ENCODE data around the gene PEX16.

Gene PEX16

DNA sequence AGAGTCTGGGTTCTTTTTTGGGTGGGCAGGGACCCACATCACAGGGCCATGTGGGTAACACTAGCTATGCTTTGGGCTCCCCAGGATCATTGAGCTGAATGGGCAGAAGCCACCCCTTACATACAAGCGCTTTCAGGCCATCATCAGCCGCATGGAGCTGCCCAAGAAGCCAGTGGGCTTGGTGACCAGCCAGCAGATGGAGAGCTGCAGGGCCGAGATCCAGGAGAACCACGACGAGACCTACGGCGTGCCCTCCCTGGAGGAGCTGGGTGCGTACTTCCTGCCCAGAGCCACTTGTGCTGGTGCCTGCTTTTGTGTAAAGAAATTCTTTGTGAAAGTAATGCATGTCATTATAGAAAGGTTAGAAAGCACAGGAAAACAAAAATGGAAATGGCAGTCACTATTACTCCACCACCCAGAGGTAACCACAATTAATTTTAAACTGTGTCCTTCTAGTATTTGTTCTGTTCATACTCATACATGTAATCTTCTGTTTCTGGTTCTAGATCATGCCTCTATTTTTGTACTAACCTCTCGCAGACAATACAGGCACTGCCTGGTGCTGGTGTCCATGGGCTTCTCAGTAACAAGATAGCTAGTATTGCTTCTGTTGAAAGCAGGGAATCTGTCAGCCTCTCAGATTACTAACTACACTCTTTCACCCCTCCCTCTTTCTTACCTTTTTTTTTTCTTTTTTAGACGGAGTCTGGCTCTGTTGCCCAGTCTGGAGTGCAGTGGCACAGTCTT lies 56.7 kb downstream of the PEX16 start:
- no peak overlapping the region for H3K27ac ChIP-seq
- no peak for DNase-seq
- in situ Hi-C loops (cut with HindIII; ENCODE audit: low pct_ligation_motif_present, low sequenced_read_pairs), result no loop called here
- no peak overlapping the region for H3K4me3 ChIP-seq (ENCODE audit: low read depth, low read length)
- TF ChIP-seq, protein P1, sequence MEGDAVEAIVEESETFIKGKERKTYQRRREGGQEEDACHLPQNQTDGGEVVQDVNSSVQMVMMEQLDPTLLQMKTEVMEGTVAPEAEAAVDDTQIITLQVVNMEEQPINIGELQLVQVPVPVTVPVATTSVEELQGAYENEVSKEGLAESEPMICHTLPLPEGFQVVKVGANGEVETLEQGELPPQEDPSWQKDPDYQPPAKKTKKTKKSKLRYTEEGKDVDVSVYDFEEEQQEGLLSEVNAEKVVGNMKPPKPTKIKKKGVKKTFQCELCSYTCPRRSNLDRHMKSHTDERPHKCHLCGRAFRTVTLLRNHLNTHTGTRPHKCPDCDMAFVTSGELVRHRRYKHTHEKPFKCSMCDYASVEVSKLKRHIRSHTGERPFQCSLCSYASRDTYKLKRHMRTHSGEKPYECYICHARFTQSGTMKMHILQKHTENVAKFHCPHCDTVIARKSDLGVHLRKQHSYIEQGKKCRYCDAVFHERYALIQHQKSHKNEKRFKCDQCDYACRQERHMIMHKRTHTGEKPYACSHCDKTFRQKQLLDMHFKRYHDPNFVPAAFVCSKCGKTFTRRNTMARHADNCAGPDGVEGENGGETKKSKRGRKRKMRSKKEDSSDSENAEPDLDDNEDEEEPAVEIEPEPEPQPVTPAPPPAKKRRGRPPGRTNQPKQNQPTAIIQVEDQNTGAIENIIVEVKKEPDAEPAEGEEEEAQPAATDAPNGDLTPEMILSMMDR (IDR thresholded peaks at IDR 0.05; ENCODE audit: low read depth, low read length, missing control alignments), result no peak
- peaks cover 24% of the 10 kb centered on the region for H3K36me3 ChIP-seq (replicated peaks)
- H3K27me3 ChIP-seq (replicated peaks), result no peaks in the 10 kb centered on the region

- H3K36me3 ChIP-seq (replicated peaks), result peaks cover 24% of the 10 kb centered on the region
- TF ChIP-seq, protein P1 (IDR thresholded peaks at IDR 0.05; ENCODE audit: low read depth, low read length, missing control alignments), result no peak
Observed at GRCh38 chr11:45860348-45860747, 57.3 kb downstream of the PEX16 start.

More at GRCh38 chr11:45860348-45860747, 57.3 kb downstream of the PEX16 start:
- DNase-seq, result no peak
- Histone ChIP-seq H3K27ac (no peak overlapping the region), H3K27me3 (replicated peaks) (no peaks in the 10 kb centered on the region), H3K4me3 (ENCODE audit: low read depth, low read length) (no peak overlapping the region)
- in situ Hi-C loops (cut with HindIII; ENCODE audit: low pct_ligation_motif_present, low sequenced_read_pairs), result no loop called here
